ENCODE data around the gene EXOC4.
A peak's percentile ranks its signal among the peaks of the same experiment; 100 is the strongest.

The EXOC4 gene

GRCh38 chr7:134034652-134035051 is 781.8 kb downstream of the EXOC4 start:
- TF ChIP-seq CTCF (conservative IDR thresholded peaks at IDR 0.05) = no peak
- peak overlapping the region; percentile 58 for H3K27ac ChIP-seq

GRCh38 chr7:134037991-134038390 is 785.1 kb downstream of the EXOC4 start:
- TF ChIP-seq CTCF (conservative IDR thresholded peaks at IDR 0.05) = no peak
- H3K27ac ChIP-seq = no peak overlapping the region

- no peak overlapping the region for H3K27ac ChIP-seq
- TF ChIP-seq CTCF (conservative IDR thresholded peaks at IDR 0.05) = no peak
Observed at GRCh38 chr7:134040988-134041387, 788.1 kb downstream of the EXOC4 start.

GRCh38 chr7:134041477-134041876 is 788.6 kb downstream of the EXOC4 start:
- TF ChIP-seq CTCF (conservative IDR thresholded peaks at IDR 0.05) = no peak
- no peak overlapping the region for H3K27ac ChIP-seq

GRCh38 chr7:134042307-134042706 is 789.4 kb downstream of the EXOC4 start:
- TF ChIP-seq CTCF (conservative IDR thresholded peaks at IDR 0.05) = no peak
- no peak overlapping the region for H3K27ac ChIP-seq

- no peak for TF ChIP-seq CTCF (conservative IDR thresholded peaks at IDR 0.05)
Observed at GRCh38 chr7:134044682-134045081, 791.8 kb downstream of the EXOC4 start.

GRCh38 chr7:134045716-134046115 is 792.8 kb downstream of the EXOC4 start:
- H3K27ac ChIP-seq = no peak overlapping the region
- TF ChIP-seq CTCF (conservative IDR thresholded peaks at IDR 0.05) = no peak

More at GRCh38 chr7:134044682-134045081, 791.8 kb downstream of the EXOC4 start:
- H3K27ac ChIP-seq = no peak overlapping the region

Measured in VCaP (cell line).